Sciatic nerve (tissue), 2 donors: ENCODE results near the gene FAM167B. TPM values are rescaled to one million over a fixed set of nuclear protein-coding genes. Genes with fewer than 3 reads are reported as not detected.

ENCODE experiments used
- ATAC-seq: fragments of 200-7000 bp; cut with Tn5 transposase; one replicate; pipeline ENCODE4 v1.9.1; 2020; ENCODE audit warnings: mild to moderate bottlenecking, moderate library complexity
- DNase-seq: peaks from one replicate; pipeline ENCODE4 v3.0.0-alpha.2; 2020; ENCODE audit warnings: low spot score
- intact Hi-C: fragments of 100-400 bp; cut with DNase I; formaldehyde crosslinking; loops from one replicate; pipeline ENCODE4 v1.14.2; 2022
- total RNA-seq: library from RNA; stranded (reverse); fragmentation: NEBNext Ultra II Directional; extraction: Animal tissue kit (Norgen Biotek cat#: 25700); gene quantifications from one replicate; pipeline ENCODE4 v1.2.1, GENCODE V29; 2021
- donor health status: DM: no; HTN: no; CAD: no.
- donor health status: DM: no; HTN: no; CAD: no.

The FAM167B gene
- total RNA-seq: 16.1 TPM

DNA sequence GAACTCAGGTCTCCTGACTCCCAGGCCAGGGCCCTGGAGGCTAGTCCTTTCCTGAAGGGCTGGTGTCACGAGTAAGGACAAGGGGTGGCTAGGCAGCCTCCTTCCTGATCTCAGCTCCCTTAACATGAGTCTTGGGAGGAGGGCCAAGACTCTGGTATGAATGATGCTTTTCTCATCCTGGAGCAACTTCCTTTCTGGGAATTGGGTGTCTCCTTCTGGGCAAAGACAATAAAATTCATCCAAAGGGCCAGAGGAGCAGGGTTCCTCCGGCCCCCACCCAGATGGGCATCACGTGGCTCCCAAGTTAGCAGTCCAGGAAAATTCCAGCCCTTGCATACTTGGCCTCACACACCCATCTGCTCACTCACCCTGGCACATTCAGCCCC, at the start of gene FAM167B:
Gene FAM167B (plus strand): TSS at position 335 of the 386 bp plus-strand sequence. CDS start 200 bp downstream, outside the sequence.
- DNase-seq: no peak
- peak; percentile 85 for ATAC-seq
- intact Hi-C loops: no loop called here

DNA sequence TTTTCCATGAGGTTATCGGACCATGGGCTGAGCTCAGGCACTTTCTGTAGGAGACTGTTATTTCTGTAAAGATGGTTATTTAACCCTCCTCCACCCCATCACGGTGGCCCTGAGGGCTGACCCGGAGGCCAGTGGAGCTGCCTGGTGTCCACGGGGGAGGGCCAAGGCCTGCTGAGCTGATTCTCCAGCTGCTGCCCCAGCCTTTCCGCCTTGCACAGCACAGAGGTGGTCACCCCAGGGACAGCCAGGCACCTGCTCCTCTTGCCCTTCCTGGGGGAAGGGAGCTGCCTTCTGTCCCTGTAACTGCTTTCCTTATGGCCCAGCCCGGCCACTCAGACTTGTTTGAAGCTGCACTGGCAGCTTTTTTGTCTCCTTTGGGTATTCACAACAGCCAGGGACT, 49.2 kb upstream of the FAM167B start:
- DNase-seq (no peak), ATAC-seq (no peak)
- intact Hi-C loops: no loop called here

DNA sequence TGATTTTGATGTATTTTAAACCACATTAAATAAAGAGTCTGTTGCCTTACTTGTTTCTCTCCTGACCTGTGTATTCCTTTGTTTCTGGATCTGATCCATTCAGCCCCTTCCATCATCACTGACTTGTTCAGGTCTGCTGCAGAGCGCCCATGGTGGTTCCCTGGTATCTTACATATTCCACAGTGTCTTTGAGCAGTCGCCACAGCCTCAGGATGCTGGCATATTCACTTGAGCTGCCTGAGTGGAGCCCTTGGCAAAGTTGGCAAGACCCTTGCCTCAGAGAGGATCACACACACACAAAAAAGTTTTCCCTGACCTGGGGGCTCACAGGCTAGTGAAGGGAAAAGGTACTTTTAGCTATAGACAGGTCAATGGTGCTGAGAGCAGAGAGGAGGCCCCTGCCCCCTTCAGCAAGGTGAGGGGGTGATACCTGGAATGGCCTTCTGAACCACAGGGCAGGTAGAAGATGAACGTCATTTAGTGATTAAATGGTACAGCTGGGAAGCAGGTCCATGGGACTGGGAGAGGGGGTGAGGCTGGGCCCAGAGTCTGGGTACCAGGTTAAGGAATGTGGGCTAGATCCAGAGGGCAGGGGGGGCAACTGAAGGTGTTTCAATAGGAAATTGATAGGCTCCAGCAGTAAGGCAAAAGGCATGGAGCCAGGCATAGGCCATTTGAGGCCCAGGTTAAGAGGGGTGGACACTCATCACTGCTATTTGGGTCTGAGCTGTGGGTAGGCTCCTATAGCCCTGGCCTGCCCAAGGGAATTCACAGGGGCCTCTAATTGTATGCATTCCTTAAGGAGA, 48.6 kb upstream of the FAM167B start:
- ATAC-seq (no peak), DNase-seq (no peak)
- intact Hi-C loops: no loop called here

DNA sequence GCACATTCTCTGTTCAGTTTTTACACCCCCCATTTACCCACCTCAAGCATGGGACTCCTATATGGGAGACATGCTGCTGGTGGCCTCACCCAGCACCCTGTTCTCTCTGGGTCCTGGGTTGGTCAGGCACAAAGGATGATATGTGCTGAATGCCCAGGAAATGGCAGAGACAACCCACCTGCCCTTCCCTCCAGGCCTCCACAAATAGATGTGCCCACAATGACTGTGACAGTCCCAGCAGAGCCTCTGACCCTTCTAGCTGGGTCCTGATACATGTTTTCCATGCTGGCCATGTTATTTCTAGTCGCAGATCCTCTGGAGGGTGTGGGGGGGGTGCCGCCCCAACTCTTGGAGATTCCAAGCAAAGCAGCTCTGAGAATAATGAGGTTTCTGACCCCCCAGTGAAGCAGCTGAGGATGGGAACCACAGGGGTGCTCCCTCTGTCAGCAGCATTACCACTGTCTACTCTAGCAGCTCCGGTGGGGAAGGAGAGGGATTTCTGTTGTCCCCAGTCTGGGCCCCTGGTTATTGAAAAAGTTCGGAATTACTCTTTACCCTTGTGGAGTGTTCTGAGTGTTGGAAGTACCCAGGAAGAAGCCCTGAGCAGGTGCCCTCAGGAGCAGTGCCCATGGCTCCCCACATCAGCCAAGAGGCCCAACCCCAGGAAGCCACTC, 47.8 kb upstream of the FAM167B start:
- intact Hi-C loops: no loop called here
- no peak for DNase-seq
- ATAC-seq: no peak

DNA sequence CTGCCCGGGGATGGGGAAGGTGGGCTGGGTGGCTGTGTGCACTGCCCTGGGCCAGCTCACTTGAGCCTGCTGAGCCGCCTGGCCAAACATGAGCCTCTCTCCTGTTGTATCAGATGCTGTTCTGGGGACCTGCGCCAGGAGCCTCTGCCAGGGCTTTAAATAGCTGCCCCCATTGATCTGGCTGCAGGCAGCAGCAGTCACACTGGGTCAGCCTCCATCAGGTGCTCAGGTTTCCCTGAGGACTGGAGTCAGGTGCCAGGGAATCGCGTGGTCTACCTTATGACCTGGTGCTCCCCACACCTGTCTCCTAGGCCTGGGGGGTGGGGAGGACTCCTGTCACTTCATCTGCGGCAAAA, 47.3 kb upstream of the FAM167B start:
- ATAC-seq (peak; percentile 4), DNase-seq (no peak)
- intact Hi-C loops: no loop called here

DNA sequence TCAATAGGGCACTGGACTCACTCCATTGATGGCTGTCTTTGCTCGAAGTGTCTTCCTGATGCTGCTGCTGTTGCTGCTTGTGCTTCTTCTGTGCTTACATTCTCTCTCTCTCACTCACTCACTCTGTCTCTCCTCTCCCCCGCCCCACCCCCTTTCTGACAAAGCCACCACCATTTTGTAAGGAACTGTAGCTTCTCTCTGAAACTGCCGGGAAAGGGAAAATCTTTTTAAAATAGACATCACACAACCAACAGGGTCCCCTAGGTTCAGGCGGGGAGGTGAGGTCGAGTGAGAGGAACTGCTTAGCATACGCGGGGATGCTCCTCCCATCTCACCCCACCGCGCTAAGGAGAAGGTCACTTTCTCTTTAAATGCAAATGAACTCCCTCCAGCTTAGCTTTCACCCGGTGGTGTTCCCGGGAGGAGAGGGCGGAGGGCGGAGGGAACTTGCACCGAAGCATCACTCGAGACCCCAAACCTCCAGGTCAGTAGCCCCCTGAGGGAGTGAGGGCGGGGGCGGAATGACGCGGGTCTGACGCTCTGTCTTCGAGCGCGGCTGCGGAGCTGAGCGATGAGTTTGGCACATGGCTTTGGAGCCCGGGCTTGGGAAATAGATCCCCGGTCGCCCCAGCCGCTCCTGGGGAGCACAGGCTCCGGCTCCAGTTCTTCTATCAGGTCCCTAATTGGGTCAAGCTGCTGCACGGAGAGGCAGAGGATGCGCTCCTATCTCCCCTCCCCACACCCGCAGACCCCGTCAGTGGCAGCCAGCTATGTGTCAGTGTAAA, 46.6 kb upstream of the FAM167B start, which contains the start of gene CCDC28B:
Gene CCDC28B (plus strand): TSS at position 370 of the 785 bp plus-strand sequence. CDS start 1,341 bp downstream, outside the sequence.
- ATAC-seq (peak; percentile 81), DNase-seq (peak; percentile 87)
- intact Hi-C loops: no loop called here

DNA sequence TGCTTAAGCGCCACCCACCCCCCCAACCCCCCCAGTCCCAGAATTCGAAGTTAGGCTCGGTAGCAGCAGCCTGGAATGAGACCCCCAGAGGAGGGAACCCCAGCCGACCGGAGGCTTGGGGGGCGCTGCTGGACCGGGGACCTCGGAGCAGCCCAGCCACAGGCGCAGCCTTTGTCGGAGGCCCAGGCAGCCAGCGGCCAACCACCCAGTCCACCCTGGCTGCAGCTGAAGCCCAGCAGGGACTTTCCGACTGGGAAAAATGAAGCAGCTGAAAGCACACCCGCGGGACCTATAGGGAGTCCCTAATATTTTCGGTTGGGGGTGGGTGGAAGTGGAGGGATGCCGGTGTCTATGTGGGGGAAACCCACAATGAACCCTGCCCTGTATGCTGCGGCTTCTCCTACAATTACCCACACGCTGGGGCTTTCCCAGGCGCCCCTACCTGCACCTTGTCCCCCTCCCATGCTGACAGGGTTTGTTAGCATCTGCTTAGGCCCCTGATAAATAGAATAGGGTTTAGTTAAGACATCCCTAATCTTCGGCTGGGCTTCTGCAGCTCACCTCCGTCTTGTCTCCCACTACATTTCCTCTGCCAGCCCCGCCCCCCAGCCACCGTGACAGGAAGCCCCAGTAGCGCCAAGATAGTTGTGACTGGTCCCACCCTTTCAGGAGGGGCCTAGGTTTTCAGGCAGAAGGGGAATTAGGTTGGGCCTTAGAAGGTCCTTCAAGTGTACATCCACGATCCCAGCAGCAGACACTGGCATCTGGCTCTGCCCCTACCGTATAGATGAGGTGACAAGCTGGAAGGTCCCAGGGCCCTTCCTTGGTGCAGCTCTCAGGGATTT, 45.8 kb upstream of the FAM167B start:
- DNase-seq: peak; percentile 85
- intact Hi-C loops: no loop called here
- ATAC-seq: peak; percentile 51

DNA sequence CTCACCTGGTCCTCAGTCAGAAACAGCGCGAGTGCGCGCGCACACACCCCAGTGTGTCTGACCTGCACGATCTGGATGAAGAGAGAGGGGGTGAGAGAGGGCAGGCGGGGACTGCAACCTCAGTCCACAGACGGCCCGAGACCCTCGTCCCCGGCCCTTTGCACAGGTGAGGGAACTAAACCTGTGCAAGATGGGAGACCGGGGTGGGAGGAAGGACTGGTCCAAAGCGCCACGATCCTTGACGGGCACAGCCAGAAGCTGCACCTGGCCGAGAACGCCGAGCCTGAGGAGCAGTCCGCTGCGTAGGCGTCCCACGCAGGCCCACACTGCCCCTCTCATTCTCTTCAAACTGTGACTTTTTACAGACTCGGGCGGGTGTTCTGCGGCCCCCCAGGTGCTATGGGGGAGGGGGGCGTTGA, 42.1 kb upstream of the FAM167B start:
- DNase-seq (no peak), ATAC-seq (no peak)
- intact Hi-C loops: no loop called here

DNA sequence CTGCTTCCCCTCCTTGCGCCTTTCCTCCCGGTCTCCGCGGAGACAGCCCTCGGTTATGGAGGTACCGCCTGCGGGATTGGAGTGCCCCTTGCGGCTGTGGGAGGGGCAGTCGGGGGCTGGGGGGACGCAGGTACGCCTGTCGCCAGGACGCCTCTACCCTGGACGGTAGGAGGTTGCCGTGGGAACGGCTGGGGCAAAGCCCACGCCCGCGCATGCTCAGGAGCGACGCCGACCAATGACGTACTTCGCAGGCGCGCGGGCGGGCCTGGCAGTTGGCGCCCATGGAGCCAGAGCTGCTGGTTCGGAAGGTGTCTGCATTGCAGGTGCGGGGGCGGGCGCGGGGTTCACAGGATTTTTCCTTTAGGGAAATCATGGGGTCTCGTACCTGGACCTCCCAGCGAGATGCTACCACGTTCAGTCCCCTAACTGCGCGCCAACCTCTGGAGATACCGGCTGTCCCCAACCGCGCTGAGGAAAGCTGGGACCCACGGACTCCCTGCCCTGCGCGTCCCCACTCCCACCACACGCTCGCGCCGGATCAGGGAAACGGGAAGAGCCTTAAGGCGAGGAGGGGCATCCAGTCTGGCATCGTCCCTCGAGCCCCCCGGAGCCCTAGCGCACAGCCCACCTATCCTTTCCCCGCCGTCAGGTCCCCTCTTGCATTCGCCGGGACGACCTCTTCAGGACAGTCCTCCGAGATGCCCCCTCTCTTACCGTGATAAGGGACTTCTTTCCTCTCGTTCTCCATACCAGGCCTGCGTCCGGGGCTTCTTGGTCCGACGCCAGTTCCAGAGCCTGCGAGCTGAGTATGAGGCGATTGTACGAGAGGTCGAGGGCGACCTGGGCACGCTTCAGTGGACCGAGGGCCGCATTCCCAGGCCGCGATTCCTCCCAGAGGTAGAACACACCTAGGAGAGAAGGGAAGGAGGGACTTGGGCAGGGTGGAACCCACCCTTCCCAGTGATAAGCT, 41.3 kb upstream of the FAM167B start, which contains the start of gene IQCC:
Gene IQCC (plus strand): TSS at position 271 of the 970 bp plus-strand sequence. CDS start 11 bp downstream, at position 282.
- intact Hi-C loops: no loop called here
- DNase-seq (peak; percentile 93), ATAC-seq (peak; percentile 90)

DNA sequence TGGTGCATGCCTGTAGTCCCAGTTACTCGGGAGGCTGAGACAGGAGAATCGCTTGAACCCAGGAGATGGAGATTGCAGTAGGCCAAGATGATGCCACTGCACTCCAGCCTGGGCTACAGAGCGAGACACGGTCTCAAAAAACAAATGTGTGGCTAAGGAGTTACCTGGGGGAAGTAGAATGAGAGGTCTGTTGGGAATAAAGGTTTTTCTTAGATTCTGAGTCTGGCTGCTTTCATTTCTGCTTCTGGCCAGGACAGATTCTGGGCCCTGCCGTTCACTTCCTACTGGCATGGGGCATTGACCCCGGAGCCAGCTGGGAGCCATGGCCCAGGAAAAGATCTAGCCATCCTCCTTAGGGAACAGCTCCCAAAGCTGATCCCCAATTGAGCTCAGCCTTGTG, 38.6 kb upstream of the FAM167B start:
- intact Hi-C loops: no loop called here
- ATAC-seq (no peak), DNase-seq (no peak)

DNA sequence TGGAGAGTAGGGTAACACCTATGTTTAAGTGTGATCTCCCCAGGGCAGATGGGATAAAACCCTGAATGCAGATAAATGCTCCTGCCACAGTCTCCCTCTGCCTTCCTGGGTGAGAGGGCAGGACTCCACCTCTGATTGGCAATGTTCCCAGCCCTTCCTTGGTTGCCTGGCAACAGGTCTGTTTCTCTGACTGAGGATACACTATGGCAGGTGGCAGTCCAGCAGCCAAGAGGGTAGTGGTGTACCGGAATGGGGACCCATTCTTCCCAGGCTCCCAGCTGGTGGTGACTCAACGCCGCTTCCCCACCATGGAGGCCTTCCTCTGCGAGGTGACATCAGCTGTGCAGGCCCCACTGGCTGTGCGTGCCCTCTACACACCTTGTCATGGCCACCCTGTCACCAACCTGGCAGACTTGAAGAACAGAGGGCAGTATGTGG, 38.1 kb upstream of the FAM167B start, which contains the start of gene DCDC2B:
Gene DCDC2B (plus strand): TSS at position 199 of the 438 bp plus-strand sequence. CDS start 5 bp downstream, at position 204.
- ATAC-seq (no peak), DNase-seq (no peak)
- intact Hi-C loops: no loop called here

DNA sequence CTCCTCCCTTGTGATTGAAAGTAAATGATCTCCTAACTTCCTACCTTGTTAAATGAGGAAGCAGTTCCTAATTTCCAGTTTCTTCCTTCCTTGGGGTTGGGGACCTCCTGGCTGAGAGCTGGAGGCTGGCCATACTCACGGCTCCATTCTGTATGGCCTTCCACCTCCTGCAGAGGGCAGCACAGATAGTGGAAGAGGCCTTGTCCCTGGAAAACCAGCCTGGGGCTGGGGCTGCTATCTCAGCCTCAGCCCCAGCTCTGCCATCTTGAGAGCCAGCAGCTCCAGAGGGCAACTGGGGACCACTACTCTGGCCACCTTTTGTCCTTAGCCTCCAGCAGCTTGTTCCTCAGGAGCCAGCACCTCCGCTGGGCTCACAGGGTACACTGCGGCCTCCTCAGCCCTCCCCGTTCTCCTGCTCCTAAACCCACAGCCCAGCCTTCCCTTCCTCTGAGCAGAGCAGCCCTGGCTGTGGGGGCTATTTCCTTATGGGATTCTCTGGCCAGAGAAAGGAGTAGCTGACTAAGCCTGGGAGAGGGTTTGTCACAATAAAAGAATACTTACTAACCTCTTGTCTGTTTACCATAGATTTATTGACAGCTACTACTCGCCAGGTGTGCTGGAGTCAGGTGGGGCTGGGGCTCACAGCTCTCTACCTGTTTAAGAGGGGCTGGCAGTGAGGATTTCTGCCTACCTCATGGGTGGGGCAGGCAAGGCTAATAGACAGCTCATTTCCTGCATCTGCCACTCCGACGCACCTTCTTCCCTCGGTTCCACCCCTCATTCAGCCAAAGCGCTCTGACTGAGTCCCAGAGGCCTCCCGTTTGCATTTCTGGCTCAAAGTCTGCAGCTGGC, 31.2 kb upstream of the FAM167B start:
- no peak for DNase-seq
- ATAC-seq: peak; percentile 66
- intact Hi-C loops: no loop called here

DNA sequence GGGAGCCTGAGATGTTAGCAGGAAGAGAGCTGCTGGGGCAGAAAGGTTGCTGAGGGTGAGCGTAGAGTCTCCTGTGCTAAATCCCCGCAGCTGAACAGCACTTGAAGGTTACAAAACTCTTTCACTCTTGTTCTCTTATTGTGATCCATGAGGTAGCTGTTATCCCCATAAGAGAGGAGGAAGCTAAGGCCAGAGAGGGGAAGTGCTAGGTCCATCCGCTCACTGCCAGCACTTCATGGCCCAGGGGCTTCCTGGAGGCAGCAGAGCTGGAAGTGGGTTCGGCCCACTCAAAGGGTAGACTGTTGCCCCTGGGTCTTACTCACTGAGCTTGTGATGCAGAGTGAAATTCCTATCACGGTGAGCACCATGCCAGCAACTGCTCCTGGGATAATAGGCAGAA, 30.5 kb upstream of the FAM167B start:
- no peak for DNase-seq
- intact Hi-C loops: no loop called here
- ATAC-seq: no peak

DNA sequence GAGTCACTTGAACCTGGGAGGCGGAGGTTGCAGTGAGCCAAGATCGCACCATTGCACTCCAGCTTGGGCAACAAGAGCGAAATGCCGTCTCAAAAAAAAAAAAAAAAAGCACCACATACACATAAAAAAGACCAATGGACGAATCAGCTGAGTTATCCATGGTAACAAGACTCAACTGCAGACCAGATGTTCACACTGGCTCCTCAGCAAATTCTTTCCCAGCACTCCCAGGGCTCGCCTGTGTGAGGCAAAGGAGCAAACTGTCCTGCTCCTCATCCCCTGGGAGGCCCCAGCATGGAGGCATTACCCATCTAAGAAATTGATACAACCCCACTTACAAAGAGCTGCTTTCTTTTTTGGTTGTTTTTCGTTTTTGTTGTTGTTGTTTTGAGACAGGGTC, 28.0 kb upstream of the FAM167B start:
- DNase-seq (no peak), ATAC-seq (no peak)
- intact Hi-C loops: no loop called here

DNA sequence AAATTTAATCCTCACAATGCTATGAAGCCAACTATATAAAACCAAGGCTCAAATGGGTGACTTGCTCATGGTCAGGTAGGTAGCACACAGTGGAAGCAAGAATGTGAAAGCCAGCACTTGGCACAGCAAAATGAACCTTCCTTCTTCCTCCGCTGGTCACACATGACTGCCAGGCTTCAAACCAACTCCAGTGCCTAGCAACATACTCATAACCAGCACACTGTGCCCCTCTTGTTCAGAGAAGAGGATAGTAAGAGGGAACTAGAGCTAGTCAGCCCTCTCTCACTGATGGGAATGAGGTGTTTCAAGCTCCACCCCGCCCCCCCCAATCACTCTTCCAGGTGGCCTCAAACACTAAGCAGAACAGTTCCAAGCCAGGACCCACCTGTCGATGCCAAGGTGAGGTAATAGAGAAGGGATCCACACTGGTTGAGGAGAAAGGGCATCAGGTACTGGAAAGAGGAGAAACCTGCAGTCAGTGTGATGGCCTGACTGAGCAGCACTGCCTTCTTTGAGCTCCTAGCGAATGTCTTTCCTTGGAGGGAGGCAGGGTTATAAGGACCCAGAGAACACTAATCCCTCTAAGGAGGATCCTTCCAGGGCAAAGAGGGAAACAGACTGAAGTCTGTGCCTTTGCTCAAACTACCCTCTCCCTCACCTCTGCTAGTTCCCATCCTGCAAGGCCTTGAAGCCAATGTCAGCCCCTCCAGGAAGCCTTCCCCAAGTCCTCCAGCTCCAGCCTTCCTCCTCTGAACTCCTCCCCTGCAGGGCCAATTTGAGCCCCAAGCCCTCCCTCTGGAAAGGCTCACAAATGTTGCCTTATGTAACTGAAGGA, 26.1 kb upstream of the FAM167B start:
- intact Hi-C loops: no loop called here
- ATAC-seq (no peak), DNase-seq (no peak)

DNA sequence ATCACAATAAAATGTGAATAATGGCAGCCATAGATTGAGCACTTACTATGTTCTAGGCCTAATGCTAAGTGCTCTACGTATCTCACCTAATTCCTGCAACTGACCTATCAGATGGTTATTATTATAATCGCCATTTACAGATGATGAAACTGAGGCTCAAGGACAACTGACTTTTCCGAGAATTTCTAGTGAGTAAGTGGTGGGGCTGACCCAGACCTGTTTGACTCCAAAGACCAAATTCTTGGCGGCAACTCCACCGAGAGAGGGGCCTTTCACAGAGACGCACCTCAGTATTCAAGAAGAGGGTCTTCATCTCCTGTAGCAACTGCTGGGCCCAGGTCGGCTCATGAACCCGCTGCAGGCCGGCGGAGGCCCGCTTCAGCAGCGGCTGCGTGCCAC, 25.4 kb upstream of the FAM167B start:
- DNase-seq (no peak), ATAC-seq (no peak)
- intact Hi-C loops: no loop called here
